Fibroblast of skin of left biceps (primary cell): ENCODE data around the gene TMEM186.
"Not testable (repeated sequence)": the region's sequence is repeated elsewhere in the genome, so short reads cannot be mapped to it uniquely, and the experiment has no call there.

Experiments used
- DNase-seq, 2 experiments: peaks; one replicate each; pipeline ENCODE4 v3.0.0-alpha.2; 2013; ENCODE audit warnings: low read depth in 2 of 2

The TMEM186 gene

GRCh38 chr16:8812162-8812843 lies 14.9 kb upstream of the TMEM186 start:
- DNase-seq: no peak

GRCh38 chr16:8808613-8809353 lies 11.3 kb upstream of the TMEM186 start:
- DNase-seq: no peak

GRCh38 chr16:8808009-8808408 lies 10.6 kb upstream of the TMEM186 start:
- DNase-seq: no peak

GRCh38 chr16:8807189-8807588 lies 9.8 kb upstream of the TMEM186 start:
- no peak for DNase-seq

- DNase-seq: no peak
Observed at GRCh38 chr16:8806272-8806983, 9.0 kb upstream of the TMEM186 start.

GRCh38 chr16:8804313-8804712 lies 6.9 kb upstream of the TMEM186 start:
- no peak for DNase-seq

GRCh38 chr16:8803733-8804132 lies 6.3 kb upstream of the TMEM186 start:
- not testable (repeated sequence) for DNase-seq

GRCh38 chr16:8801701-8802100 lies 4.3 kb upstream of the TMEM186 start:
- no peak for DNase-seq

GRCh38 chr16:8798535-8799157 lies 1.2 kb upstream of the TMEM186 start:
- no peak for DNase-seq

GRCh38 chr16:8798174-8798527 lies 712 bp upstream of the TMEM186 start:
- no peak for DNase-seq

GRCh38 chr16:8796469-8797363 lies 723 bp downstream of the TMEM186 start:
- DNase-seq: no peak

GRCh38 chr16:8795818-8796217 lies 1.6 kb downstream of the TMEM186 start:
- DNase-seq: no peak

GRCh38 chr16:8795091-8795490 lies 2.3 kb downstream of the TMEM186 start:
- no peak for DNase-seq

GRCh38 chr16:8788578-8789172 lies 8.8 kb downstream of the TMEM186 start:
- DNase-seq: no peak

GRCh38 chr16:8786316-8786715 lies 11.1 kb downstream of the TMEM186 start:
- not testable (repeated sequence) for DNase-seq

- DNase-seq: no peak
Observed at GRCh38 chr16:8785408-8785807, 12.0 kb downstream of the TMEM186 start.

- DNase-seq: no peak
Observed at GRCh38 chr16:8782673-8783072, 14.8 kb downstream of the TMEM186 start.

GRCh38 chr16:8781797-8782196 lies 15.6 kb downstream of the TMEM186 start:
- DNase-seq: no peak

GRCh38 chr16:8777217-8777616 lies 20.2 kb downstream of the TMEM186 start:
- no peak for DNase-seq

GRCh38 chr16:8776129-8776584 lies 21.3 kb downstream of the TMEM186 start:
- DNase-seq: no peak

GRCh38 chr16:8775359-8775758 lies 22.1 kb downstream of the TMEM186 start:
- DNase-seq: no peak
